WI38 (cell line): ENCODE data around the gene EXOC3.

ENCODE experiments used
- H3K4me3 ChIP-seq: 2 replicates; pipeline ENCODE4 v1.5.1; 2011; ENCODE audit warnings: low read depth, mild to moderate bottlenecking, control low read depth, low read length
- CTCF ChIP-seq: IDR thresholded peaks from 2 replicates; pipeline ENCODE4 v1.5.1; 2012; ENCODE audit warnings: low read depth, mild to moderate bottlenecking, control low read depth, low read length

Gene EXOC3

GRCh38 chr5:490116-491106 is 47.4 kb downstream of the EXOC3 start:
- no peak overlapping the region for H3K4me3 ChIP-seq
- no peak for TF ChIP-seq CTCF

GRCh38 chr5:491119-491855 is 48.3 kb downstream of the EXOC3 start:
- no peak for TF ChIP-seq CTCF
- no peak overlapping the region for H3K4me3 ChIP-seq

DNA sequence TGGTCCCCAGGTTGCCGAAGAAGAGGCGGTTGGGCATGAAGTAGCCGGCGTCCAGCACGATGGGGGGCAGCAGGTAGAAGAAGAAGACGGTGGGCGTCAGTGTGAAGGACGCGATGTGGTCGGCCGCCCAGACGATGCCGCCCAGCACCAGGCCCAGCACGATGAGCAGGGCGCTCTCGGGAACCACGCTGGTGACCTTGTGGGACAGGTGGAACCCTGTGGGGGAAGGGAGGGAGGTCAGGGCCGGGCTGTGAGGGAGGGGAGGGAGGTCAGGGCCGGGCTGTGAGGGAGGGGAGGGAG is 48.8 kb downstream of the EXOC3 start:
- H3K4me3 ChIP-seq = no peak overlapping the region
- TF ChIP-seq CTCF = no peak

- no peak overlapping the region for H3K4me3 ChIP-seq
- no peak for TF ChIP-seq CTCF
Observed at GRCh38 chr5:492314-492893, 49.4 kb downstream of the EXOC3 start.

- no peak for TF ChIP-seq CTCF
- H3K4me3 ChIP-seq = no peak overlapping the region
Observed at GRCh38 chr5:493119-493701, 50.2 kb downstream of the EXOC3 start.

DNA sequence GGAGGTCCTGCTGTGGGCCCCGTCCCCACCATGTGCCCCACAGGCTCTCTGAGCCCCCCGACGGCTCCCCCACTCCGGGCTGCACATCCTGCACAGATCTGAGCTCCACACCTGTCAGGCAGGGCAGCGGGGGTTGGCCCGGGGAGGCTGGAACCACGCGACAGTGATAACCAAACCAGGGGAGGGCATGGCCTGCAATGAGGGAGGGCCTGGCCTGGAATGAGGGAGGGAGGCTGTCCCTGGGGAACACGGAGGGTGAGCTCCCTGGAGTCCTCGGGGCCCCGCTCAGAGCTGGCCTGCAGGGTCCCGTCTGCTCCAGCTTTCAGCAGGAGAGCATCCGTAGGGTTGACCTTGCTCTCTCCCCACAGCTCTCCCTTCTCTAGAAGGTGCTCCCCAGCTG is 50.8 kb downstream of the EXOC3 start:
- H3K4me3 ChIP-seq = no peak overlapping the region
- TF ChIP-seq CTCF = no peak
